UCSD-AML1 (cell line): Measurements from ENCODE around the gene FAAP20.

ENCODE experiments used
- DNase-seq: peaks from one replicate; lab custom pipeline; 2025; ENCODE audit not compliant: unreplicated experiment; lab: John Stamatoyannopoulos, UW

FAAP20 gene

DNA sequence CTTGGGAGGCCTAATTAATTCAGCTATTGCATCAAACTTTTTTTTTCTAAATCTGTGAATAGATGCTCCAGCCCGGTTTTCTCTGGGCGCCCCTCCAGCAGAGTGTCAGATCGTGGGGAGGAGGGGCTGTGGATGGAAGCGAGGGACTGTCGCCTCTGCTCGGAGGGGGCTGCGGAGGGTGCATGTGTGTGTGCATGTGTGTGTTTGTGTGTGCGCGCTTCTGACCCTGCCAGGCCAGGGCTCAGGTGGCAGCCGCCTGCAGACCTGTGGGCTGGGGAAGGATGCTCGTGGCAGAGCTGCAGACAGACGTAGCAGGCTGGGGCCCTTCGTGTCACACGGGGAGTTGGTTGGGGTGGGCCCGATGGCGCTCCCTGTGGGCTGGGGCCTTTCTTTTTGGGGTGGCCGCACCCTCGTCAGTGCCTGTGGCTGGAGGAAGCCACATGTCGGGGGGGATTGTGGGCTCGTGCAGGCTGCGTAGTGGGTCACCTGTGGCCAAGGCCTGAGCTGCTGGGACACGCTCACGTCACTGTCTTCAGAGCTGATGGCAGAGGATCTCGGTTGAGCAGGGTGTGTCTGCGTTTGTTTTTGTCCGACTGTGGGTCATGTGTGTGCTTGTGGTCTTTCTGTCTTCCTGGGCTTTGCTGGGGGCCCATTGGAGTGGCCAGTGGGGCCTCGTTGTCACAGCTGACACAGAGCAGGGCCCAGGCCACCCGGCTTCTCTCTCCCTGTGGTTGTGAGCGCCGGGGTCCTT, 36.4 kb upstream of the FAAP20 start:
- no peak for DNase-seq

DNA sequence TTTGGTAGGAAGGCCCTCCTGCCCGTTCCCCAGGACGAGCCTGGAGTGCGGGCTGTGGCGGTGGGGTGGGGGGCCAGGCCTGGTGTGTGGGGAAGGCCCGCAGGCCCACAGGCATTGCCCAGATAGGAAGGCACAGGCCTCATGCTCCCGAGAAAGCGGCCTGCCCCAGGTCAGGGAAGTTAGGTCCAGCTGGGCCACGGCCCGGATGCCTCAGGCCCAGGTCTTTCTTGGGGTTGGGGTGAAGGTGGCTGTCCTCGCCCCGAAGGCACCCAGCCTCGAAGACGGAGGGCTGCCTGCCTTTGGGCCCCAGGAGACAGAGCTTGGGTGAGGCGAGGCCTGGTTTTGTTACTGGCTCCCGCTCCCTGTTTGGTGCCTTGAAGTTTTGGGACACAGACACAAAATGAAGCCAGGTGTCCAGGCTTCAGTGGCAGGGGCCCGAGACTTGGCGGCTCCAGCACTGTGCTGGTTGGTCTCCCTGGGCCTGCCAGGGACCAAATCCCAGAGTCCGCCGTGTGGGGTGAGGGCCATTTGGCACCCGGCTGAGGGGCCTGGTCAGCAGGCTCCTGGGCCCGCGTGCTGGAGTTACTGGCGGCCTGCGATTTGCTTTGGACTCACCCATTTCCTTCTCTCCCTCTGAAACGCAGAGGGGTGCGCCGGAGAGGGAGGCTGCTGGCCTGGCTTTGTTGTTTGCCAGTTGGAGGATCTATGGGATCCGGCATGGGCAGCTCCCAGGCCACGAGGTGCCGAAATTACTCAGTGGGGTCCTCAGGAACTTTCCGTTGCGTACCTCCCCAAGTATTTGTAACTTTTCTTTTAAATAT, 35.5 kb upstream of the FAAP20 start:
- peak; percentile 30 for DNase-seq

DNA sequence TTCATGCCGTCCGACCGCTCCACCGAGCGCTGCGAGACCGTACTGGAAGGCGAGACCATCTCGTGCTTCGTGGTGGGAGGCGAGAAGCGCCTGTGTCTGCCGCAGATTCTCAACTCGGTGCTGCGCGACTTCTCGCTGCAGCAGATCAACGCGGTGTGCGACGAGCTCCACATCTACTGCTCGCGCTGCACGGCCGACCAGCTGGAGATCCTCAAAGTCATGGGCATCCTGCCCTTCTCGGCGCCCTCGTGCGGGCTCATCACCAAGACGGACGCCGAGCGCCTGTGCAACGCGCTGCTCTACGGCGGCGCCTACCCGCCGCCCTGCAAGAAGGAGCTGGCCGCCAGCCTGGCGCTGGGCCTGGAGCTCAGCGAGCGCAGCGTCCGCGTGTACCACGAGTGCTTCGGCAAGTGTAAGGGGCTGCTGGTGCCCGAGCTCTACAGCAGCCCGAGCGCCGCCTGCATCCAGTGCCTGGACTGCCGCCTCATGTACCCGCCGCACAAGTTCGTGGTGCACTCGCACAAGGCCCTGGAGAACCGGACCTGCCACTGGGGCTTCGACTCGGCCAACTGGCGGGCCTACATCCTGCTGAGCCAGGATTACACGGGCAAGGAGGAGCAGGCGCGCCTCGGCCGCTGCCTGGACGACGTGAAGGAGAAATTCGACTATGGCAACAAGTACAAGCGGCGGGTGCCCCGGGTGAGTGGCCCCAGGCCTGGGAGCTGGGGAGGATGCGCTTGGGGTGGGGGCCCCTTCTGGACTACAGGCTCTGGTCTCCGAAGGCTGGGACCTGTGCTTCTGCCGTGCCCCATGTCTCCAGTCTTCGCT, 34.7 kb upstream of the FAAP20 start:
- peak; percentile 72 for DNase-seq

DNA sequence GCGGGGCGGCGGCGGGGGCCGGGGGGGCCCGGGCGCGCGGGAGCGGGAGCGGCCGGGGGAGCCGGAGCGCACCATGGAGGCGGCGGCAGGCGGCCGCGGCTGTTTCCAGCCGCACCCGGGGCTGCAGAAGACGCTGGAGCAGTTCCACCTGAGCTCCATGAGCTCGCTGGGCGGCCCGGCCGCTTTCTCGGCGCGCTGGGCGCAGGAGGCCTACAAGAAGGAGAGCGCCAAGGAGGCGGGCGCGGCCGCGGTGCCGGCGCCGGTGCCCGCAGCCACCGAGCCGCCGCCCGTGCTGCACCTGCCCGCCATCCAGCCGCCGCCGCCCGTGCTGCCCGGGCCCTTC, 34.1 kb upstream of the FAAP20 start:
- no peak for DNase-seq

DNA sequence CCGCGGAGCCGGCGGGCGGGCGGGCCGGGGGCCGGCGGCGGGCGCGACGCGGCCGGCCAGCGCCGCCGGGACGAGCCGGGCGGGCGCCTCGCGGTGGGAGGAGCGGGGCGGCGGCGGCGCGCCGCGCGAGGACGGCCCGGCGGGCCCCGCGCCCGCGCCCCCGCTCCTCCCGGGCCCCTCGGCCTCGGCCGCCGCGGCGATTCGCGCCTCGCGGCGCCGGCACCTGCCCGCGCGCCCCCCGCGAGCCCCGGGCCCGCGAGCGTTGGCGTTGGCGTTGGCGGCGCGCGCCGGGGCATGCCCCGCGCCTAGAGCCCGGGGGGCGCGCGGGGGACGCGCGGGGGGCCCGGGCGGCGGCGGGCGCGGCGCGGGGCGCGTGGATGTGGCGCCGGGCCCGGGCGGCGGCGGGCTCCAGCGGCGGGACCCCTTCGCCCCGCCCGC, 33.6 kb upstream of the FAAP20 start, which contains the start of gene SKI:
TSS of gene SKI (plus strand) at position 163 of the 438 bp plus-strand sequence. CDS start 448 bp downstream, outside the sequence.
- no peak for DNase-seq

DNA sequence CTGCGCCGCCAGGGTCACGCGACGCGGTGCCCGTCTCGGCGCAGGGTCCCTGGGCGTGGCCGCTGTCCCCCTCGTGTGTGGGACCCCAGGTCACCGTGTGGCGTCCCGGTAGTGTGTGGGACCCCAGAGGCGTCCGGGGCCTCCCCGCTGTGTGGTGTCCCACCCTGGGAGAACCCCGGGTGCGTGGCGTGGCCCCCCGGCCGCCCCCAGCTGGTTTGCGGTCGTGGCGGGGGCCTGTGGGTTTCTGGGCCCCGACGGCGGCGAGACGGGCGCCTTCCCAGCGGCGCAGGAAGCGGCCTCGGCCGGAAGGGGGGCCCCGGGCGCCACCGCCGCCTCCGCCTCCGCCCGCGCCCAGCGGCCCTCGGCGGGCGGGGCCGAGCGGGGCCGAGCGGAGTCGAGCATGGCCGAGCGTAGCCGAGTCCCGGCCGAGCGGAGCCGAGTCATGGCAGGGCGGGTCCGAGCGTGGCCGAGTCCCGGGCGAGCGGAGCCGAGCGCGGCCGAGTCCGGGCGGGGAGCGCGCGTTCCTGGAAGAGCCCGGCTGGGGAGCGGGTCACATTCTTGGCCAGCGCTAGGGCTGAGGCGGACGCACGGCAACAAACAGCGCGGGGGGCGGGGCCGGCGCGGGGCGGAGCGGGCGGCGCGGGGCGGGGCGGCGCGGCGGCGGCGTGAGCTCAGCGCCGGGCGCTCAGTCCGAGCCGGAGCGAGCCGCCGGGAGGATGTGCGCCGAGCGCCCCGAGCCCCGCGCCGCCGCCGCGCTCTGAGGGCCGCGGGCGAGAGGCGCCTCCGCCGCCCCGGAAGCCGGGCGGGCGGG, 33.0 kb upstream of the FAAP20 start:
- peak; percentile 97 for DNase-seq

DNA sequence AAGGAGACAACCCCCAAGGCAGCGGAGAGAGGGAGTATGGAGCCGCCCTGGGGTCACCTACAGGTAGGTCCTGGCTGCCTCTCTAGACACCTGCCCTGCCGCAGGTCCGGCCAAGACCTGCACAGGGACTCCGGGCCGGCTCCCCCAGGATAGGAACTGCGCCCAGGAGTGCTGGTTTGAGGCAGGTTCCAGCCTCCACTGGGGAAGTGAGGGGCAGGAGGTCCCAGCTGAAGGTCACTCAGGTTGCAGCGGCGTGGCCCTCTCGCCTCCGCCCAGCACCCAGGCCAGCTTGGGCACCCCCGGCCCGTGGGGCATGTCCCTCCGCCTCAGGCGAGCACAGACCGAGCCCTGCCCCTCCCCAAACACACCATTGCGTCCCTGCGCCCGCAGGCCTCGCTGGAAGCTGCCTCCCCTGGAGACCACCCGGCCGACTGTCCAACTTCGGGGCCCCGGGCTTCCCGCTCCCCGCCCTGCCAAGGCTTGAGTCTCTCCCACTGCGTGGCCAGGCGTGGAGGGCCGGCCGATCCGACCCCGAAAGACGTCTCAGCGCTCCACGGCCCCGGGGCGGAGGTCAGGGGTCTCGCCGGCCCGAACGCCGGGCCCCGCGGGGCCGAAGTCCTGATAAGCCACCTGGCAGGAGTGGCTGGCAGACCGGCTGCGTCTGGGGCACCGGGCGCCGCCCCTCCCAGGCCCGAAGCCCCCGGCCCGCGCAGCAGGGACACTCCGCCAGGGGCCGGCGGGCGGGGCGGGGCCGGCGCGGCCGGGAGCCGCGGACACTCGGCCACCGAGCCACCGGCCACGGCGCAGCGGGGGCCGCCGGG, 32.2 kb upstream of the FAAP20 start:
- no peak for DNase-seq

DNA sequence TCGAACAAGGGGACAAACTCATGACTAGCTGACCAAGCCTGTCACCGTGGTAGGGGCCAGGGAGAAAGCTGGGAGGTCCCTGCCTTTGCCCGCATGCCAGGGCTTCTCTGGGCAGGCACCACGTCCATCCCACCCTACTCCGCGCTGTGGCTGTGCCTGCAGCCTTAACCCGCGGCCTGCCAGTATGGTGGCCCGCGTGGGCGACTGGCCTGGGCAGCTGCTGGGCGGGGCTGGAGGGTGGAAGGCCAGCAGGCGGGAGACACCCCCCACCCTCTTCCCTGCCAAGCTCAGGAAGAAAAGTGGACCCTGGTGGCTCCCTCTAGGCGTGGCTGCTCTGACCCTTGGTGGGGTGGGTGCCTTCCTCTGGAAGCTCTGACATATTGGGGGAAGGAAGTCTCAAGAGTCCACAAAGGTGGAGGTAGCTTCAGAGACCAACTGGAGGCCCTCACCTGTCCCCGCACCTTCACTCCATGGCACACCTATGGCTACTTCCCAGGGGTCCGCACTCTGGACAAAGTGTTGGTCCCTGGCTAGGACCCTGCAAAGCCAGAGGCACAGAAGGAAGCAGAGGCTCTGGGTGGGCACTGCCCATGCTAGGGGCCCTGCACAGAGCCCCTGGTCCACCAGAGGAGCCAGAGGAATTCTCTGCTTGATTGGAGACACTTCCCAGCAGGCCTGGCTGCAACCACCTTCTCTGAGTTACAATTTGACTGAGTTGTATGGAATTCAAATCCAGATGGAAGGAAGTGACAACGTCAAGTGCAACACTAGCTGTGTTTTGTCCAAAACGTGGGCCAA, 30.3 kb upstream of the FAAP20 start:
- no peak for DNase-seq

DNA sequence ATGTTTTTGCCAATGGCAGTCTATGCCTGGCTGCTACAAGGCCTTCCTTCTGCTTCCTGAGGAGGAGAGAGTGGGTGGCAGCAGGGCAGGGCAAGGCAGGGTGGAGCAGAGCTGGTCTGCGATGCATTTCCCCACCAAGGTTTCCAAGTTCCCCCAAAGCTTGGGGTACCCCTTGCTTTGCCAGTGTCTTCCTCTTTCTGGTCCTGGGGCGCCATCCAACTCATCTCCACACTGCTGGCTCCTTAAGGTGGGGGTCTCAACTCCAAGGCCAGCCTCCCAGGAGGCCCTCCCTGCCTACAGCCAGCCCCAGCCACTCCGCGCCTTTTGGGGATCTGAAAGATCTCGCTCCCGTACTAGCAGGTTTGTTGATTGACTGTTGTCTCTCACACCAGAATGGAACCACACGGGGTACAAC, 29.6 kb upstream of the FAAP20 start:
- no peak for DNase-seq

DNA sequence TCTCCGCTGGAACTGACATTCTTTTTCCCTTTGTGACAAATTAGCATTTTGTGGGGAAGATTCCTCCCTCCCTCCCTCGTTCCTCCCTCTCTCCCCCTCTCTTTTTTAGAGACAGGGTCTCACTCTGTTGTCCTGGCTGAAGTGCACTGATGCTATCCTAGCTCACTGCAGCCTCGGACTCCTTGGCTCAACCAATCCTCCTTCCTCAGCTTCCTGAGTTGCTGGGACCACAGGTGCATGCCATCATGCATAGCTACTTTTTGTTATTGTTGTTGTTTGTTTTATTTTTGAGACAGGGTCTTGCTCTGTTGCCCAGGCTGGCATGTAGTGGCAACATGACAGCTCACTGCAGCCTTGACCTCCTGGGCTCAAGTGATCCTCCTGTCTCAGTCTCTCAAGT, 26.7 kb upstream of the FAAP20 start:
- DNase-seq = no peak

DNA sequence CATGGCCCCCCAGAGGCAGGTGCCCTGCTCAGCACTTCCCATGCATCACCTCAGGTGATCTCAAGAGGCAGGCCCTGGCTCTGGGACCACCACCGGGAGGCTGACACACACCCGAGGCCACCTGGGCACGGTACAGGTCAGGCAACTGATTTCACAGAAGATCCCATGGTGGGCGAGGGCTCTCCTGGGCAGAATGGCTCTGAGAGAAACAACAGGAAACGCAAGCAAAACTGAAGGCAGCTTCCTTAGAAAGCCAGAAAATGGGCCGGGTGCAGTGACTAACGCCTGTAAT, 22.1 kb upstream of the FAAP20 start:
- DNase-seq = no peak

DNA sequence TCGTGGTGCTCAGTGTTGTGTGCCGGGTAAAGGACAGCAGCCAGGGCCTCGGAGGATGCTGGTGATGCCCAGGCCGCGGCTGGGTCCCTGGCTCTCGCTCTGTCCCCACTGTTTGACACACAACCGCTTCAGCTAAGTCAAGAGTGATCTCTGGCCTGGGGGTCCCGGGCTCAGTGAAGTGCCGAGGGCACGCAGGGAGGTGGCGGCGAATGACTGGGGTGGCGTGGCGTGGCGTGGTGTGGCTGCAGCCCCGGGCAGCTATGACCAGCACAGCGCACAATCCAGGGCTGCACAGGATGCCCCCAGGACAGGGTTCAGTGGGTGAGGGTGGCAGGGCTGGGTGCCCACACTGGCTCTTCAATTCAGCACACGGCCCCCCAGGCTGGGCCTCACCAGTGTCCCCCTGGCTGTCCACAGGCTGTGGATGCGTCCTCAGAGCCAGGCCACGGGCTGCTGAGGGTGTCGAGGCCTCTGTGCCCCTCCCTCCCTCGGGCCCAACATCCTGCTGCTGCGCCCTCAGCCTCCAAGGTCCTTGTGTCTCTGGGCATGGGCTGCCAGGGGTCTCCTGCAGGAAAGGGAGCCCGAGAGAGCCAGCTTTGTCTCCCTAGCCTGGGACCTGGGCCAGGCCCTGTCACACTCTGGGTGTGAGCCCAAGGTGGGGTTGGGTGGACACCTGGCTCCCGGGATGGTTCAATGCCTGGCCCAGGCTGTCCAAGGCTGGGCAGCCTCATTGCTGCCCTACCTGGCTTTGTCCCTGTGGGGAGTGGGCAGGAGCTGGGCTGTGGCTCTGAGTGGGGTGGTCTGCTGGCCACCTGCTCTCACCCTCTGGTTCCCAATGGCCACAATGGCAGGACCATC, 21.6 kb upstream of the FAAP20 start:
- no peak for DNase-seq

DNA sequence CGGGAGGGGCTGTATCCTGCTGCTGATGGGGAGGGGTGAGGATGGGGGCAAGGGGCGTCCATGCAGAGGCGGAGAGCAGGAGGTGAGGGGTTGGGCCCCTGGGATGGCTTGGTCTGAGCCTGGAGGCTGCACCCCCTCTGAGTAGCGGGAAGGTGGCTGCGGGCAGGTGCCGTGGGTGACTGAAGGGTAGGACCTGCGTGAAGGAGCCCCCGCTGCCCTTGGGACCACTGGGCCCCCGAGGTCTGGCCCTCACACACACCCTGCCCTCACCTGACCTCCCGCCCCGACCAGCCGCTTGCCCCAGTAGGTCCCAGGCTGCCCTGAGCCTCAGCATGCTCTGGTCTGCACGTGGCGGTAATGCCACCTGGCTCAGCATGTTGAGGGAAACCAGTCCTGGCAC, 20.8 kb upstream of the FAAP20 start:
- DNase-seq = no peak

DNA sequence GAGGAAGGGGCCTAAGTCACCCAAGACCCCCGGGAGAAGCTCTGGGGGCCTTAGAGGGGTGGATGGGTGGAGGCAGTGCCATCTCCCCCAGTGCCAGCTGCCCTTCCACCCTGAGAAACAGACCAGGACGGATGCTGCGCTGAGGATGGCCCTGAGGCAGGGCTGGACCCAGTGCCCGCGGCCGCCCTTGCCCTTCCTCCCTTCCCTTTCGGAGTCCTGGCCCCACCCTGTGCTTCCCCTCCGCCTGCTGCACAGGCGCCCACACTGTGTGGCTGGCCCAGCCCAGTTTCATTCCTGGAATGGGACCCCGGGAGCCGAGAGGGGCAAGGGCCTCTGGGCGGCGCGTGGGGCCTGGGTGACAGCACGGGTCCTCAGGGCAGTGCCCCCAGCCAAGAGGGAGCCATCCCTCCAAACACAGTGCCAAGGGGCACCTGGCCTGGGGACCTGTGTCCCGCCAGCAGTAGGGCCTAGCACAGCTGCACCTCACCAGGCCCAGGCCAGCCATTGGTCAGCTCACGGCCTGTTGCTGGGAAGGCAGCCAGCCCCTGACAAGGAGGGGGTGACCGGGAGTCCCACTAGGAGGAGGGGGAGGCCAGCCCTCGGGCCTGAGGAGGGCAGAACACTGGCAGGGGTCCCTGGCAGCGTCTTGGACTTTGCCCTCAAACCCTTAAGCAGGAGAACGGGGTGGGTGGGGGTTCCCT, 20.1 kb upstream of the FAAP20 start:
- no peak for DNase-seq

DNA sequence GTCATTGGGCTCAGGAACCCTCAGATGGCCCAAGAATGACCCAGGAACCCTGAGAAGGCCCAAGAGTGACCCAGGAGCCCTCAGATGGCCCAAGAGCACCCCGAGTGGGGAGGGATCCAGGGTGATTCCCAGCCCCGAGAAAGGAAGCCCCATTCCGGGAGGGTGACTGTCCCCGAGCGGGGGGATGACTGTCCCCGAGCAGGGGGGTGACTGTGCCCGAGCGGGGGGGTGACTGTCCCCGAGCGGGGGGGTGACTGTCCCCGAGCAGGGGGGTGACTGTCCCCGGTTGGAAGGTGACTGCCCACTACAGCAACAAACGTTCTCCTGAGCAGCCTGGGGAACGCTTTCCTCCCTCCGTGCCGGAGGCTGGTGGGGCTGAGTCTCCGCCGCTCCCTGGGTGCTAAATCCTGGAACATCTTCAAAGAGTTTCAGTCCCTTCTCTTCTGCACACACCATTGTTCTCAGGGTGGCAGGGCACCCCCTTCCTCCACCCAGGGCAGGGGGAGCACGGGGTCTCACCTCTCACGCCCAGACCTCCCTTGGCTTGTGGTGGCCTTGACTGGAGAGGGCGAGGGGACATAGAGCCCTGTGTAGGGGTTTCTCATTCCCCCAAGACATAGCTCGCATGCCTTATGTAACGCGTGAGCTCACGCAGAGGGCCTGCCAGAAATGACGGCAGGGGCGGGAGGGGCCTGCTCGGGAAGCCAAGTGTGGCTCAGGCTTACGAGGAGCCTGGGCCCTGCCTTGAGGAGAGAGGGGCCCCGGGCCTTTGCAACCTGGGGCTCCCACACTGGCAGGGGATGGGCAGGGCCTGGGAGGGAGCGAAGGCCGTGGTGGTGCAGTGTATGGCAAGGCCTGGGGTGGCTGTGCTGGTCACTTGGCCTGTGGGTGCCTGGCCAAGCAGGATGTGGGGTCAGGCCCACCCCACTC, 19.3 kb upstream of the FAAP20 start:
- DNase-seq = no peak
